ENCODE data around the gene FUCA1.

The FUCA1 gene

GRCh38 chr1:23810818-23811540 lies 57.1 kb downstream of the FUCA1 start:
- Histone ChIP-seq H3K27ac (replicated peaks) (peak overlapping the region; percentile 55), H3K4me3 (replicated peaks; ENCODE audit: insufficient read depth, low read length) (no peak overlapping the region), H3K27me3 (ENCODE audit: insufficient read depth, poor library complexity, severe bottlenecking) (no peaks in the 10 kb centered on the region)
- DNase-seq (ENCODE audit: low read depth in 1 of 2, low spot score in 1 of 2) = peak; percentile 81 to 95
- TF ChIP-seq POLR2AphosphoS5 (IDR thresholded peaks at IDR 0.05; ENCODE audit: low read depth) = peak; percentile 54; the same call in 1 of the 2 replicates
- TF ChIP-seq SPI1 (IDR thresholded peaks at IDR 0.05; ENCODE audit: borderline replicate concordance, low read depth) = peak; percentile 79; the same call in 1 of the 2 replicates
- TF ChIP-seq, protein P1, sequence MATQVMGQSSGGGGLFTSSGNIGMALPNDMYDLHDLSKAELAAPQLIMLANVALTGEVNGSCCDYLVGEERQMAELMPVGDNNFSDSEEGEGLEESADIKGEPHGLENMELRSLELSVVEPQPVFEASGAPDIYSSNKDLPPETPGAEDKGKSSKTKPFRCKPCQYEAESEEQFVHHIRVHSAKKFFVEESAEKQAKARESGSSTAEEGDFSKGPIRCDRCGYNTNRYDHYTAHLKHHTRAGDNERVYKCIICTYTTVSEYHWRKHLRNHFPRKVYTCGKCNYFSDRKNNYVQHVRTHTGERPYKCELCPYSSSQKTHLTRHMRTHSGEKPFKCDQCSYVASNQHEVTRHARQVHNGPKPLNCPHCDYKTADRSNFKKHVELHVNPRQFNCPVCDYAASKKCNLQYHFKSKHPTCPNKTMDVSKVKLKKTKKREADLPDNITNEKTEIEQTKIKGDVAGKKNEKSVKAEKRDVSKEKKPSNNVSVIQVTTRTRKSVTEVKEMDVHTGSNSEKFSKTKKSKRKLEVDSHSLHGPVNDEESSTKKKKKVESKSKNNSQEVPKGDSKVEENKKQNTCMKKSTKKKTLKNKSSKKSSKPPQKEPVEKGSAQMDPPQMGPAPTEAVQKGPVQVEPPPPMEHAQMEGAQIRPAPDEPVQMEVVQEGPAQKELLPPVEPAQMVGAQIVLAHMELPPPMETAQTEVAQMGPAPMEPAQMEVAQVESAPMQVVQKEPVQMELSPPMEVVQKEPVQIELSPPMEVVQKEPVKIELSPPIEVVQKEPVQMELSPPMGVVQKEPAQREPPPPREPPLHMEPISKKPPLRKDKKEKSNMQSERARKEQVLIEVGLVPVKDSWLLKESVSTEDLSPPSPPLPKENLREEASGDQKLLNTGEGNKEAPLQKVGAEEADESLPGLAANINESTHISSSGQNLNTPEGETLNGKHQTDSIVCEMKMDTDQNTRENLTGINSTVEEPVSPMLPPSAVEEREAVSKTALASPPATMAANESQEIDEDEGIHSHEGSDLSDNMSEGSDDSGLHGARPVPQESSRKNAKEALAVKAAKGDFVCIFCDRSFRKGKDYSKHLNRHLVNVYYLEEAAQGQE (IDR thresholded peaks at IDR 0.05; ENCODE audit: insufficient replicate concordance, low read depth) = no peak
- TF ChIP-seq CTCF (IDR thresholded peaks at IDR 0.05; ENCODE audit: insufficient read depth, low read length) = peak; percentile 96
- TF ChIP-seq GABPA (IDR thresholded peaks at IDR 0.05; ENCODE audit: low read depth) = no peak

DNA sequence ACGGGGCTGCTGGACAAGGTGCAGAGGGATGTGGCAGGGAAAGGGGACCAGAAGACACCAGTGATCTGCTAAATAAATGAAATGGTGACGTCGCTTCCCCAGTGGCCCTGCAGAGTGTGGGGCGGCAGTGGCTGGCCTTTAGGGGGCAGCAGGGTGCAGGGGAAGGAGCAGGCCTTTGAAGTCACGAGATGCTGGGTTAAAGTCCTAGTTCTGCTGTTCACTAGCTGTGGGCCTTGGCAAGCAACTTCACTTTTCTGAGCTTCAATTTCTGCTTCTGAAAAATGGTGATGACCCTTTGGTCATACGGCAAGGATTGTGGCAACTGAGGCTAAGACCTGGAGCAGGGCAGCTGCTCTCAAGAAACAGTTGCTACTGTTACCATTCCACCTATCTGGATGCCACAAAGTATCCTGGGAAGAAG lies 58.3 kb downstream of the FUCA1 start:
- TF ChIP-seq POLR2AphosphoS5 (IDR thresholded peaks at IDR 0.05; ENCODE audit: low read depth) (no peak), CTCF (IDR thresholded peaks at IDR 0.05; ENCODE audit: insufficient read depth, low read length) (peak; percentile 94), SPI1 (IDR thresholded peaks at IDR 0.05; ENCODE audit: borderline replicate concordance, low read depth) (peak; percentile 25; the same call in 1 of the 2 replicates)
- peak; percentile 71 to 95 for DNase-seq (ENCODE audit: low read depth in 1 of 2, low spot score in 1 of 2)
- Histone ChIP-seq H3K27me3 (ENCODE audit: insufficient read depth, poor library complexity, severe bottlenecking) (no peaks in the 10 kb centered on the region), H3K27ac (replicated peaks) (peak overlapping the region; percentile 55), H3K4me3 (replicated peaks; ENCODE audit: insufficient read depth, low read length) (no peak overlapping the region)

- Histone ChIP-seq H3K4me3 (replicated peaks; ENCODE audit: insufficient read depth, low read length) (no peak overlapping the region), H3K27me3 (ENCODE audit: insufficient read depth, poor library complexity, severe bottlenecking) (no peaks in the 10 kb centered on the region), H3K27ac (replicated peaks) (peak overlapping the region; percentile 55)
- TF ChIP-seq POLR2AphosphoS5 (IDR thresholded peaks at IDR 0.05; ENCODE audit: low read depth) (peak; percentile 72), CTCF (IDR thresholded peaks at IDR 0.05; ENCODE audit: insufficient read depth, low read length) (no peak), GABPA (IDR thresholded peaks at IDR 0.05; ENCODE audit: low read depth) (no peak), SPI1 (IDR thresholded peaks at IDR 0.05; ENCODE audit: borderline replicate concordance, low read depth) (peak; percentile 45; the same call in 1 of the 2 replicates)
- TF ChIP-seq, protein P1 (IDR thresholded peaks at IDR 0.05; ENCODE audit: insufficient replicate concordance, low read depth) = no peak
- peak; percentile 74 to 92 for DNase-seq (ENCODE audit: low read depth in 1 of 2, low spot score in 1 of 2)
These were observed 60.6 kb downstream of the FUCA1 start for GRCh38 chr1:23807453-23807852.
